H1 (cell line): ENCODE measurements around the gene LAMC1. TPM values are rescaled to one million over a fixed set of nuclear protein-coding genes. Genes with fewer than 3 reads are reported as not detected.

Experiments
- CTCF ChIA-PET: fragments of 300-600 bp; sonication (Branson Sonifier 250); formaldehyde crosslinking; loops from one replicate; lab custom pipeline; 2021; ENCODE audit not compliant: partially characterized antibody; lab: Charles Lee
- POLR2A ChIA-PET: fragments of 300-600 bp; sonication (Branson Sonifier 250); formaldehyde crosslinking; loops from one replicate; lab custom pipeline; 2021; ENCODE audit warnings: inconsistent platforms; ENCODE audit not compliant: partially characterized antibody; lab: Charles Lee
- DNase-seq, 2 experiments: peaks; one replicate each; pipeline versions ENCODE4 v3.0.0 to v3.0.0-alpha.2; 2010 to 2022; ENCODE audit warnings: low spot score in 2 of 2, low read depth in 1 of 2, mixed read lengths in 1 of 2
- FAIRE-seq: peaks from 2 replicates; lab custom pipeline; 2011; peaks lifted over from hg19 to GRCh38; lab: Jason Lieb, UNC
- H2AFZ ChIP-seq: 2 replicates; pipeline ENCODE4 v1.8.1; 2012; ENCODE audit warnings: low read length, inconsistent platforms
- H2AK5ac ChIP-seq: 2 replicates; pipeline ENCODE4 v1.6.1; 2013; ENCODE audit warnings: low read depth, low read length
- H2BK120ac ChIP-seq: replicated peaks from 2 replicates; pipeline ENCODE3; 2013; ENCODE audit warnings: low read depth, low read length, inconsistent platforms
- H2BK12ac ChIP-seq: 2 replicates; pipeline ENCODE4 v1.6.1; 2013; ENCODE audit warnings: low read depth, low read length
- H2BK15ac ChIP-seq: 2 replicates; pipeline ENCODE4 v1.6.1; 2013; ENCODE audit warnings: low read length
- H2BK20ac ChIP-seq: 2 replicates; pipeline ENCODE4 v1.6.1; 2013; ENCODE audit warnings: low read length
- H2BK5ac ChIP-seq: 2 replicates; pipeline ENCODE4 v1.6.1; 2013; ENCODE audit warnings: low read depth, low read length
- H3K14ac ChIP-seq: 2 replicates; pipeline ENCODE4 v1.6.1; 2013; ENCODE audit warnings: inconsistent platforms; ENCODE audit not compliant: insufficient read length
- H3K18ac ChIP-seq: 2 replicates; pipeline ENCODE4 v1.6.1; 2013; ENCODE audit warnings: low read length; ENCODE audit errors: extremely low read depth
- H3K23ac ChIP-seq: 2 replicates; pipeline ENCODE4 v1.6.1; 2013; ENCODE audit warnings: inconsistent platforms; ENCODE audit not compliant: insufficient read length
- H3K23me2 ChIP-seq: 2 replicates; pipeline ENCODE4 v1.6.1; 2013; ENCODE audit warnings: low read depth, low read length
- H3K27ac ChIP-seq: 2 replicates; pipeline ENCODE4 v1.6.1; 2011; ENCODE audit warnings: low read depth, low read length, inconsistent platforms
- H3K27me3 ChIP-seq, 4 experiments: replicated peaks in 1 of 4; 1 replicate in 1 of 4; 2 replicates in 3 of 4; pipeline versions ENCODE4 v1.6.1 to v1.8.1; 2011 to 2013; ENCODE audit warnings: low read length in 3 of 4, mild to moderate bottlenecking in 3 of 4, inconsistent platforms in 2 of 4, mixed read lengths in 2 of 4, moderate library complexity in 1 of 4; ENCODE audit not compliant: control insufficient read depth in 3 of 4, insufficient read depth in 3 of 4; ENCODE audit errors: extremely low read depth in 1 of 4
- H3K36me3 ChIP-seq, 4 experiments: 2 replicates each; pipeline versions ENCODE4 v1.6.1 to v1.8.1; 2011 to 2013; ENCODE audit warnings: mild to moderate bottlenecking in 4 of 4, low read length in 3 of 4, moderate library complexity in 2 of 4, control low read depth in 1 of 4, inconsistent platforms in 1 of 4; ENCODE audit not compliant: insufficient read depth in 4 of 4, control insufficient read depth in 2 of 4
- H3K4ac ChIP-seq: replicated peaks from 2 replicates; pipeline ENCODE3; 2013; ENCODE audit warnings: low read length, low read depth, mixed read lengths, inconsistent platforms; ENCODE audit not compliant: insufficient read length
- H3K4me1 ChIP-seq, 4 experiments: replicated peaks in 1 of 4; 1 replicate in 1 of 4; 2 replicates in 3 of 4; pipeline versions ENCODE4 v1.6.1 to v1.8.1; 2011 to 2013; ENCODE audit warnings: low read length in 3 of 4, inconsistent platforms in 2 of 4, mixed read lengths in 1 of 4; ENCODE audit not compliant: insufficient read depth in 4 of 4, control insufficient read depth in 3 of 4
- H3K4me2 ChIP-seq, 2 experiments: 2 replicates each; pipeline versions ENCODE4 v1.6.1 to v1.8.1; 2011 to 2013; ENCODE audit warnings: low read depth in 2 of 2, low read length in 2 of 2, control low read depth in 1 of 2, inconsistent platforms in 1 of 2, mild to moderate bottlenecking in 1 of 2; ENCODE audit not compliant: insufficient read depth in 1 of 2
- H3K4me3 ChIP-seq, 4 experiments: fragments of 200-600, 300-600 bp in 1 of 4; sonication (generic), shearing (Covaris generic), sonication (Bioruptor Twin) in 1 of 4; 2 replicates each; pipeline versions ENCODE4 v1.5.1 to v1.8.1; 2011 to 2016; ENCODE audit warnings: low read length in 4 of 4, low read depth in 3 of 4, control low read depth in 2 of 4, inconsistent platforms in 2 of 4, mild to moderate bottlenecking in 2 of 4, mixed read lengths in 1 of 4, moderate library complexity in 1 of 4; ENCODE audit not compliant: insufficient read depth in 2 of 4; ENCODE audit errors: extremely low read depth in 1 of 4
- H3K56ac ChIP-seq: replicated peaks from 2 replicates; pipeline ENCODE3; 2013; ENCODE audit warnings: low read depth, mild to moderate bottlenecking, mixed read lengths, low read length, inconsistent platforms; ENCODE audit not compliant: insufficient read length
- H3K79me1 ChIP-seq: 2 replicates; pipeline ENCODE4 v1.6.1; 2013; ENCODE audit warnings: low read depth, low read length, control low read depth
- H3K79me2 ChIP-seq, 2 experiments: 2 replicates each; pipeline versions ENCODE4 v1.6.1 to v1.8.1; 2012 to 2013; ENCODE audit warnings: low read length in 2 of 2, mild to moderate bottlenecking in 2 of 2, inconsistent platforms in 1 of 2; ENCODE audit not compliant: insufficient read depth in 2 of 2, control insufficient read depth in 1 of 2
- H3K9ac ChIP-seq, 4 experiments: replicated peaks in 1 of 4; 1 replicate in 1 of 4; 2 replicates in 3 of 4; pipeline versions ENCODE4 v1.6.1 to v1.8.1; 2011 to 2013; ENCODE audit warnings: low read depth in 3 of 4, low read length in 3 of 4, control low read depth in 2 of 4, mild to moderate bottlenecking in 2 of 4, moderate library complexity in 2 of 4, inconsistent platforms in 1 of 4; ENCODE audit errors: extremely low read depth in 1 of 4
- H3K9me3 ChIP-seq, 2 experiments: 2 replicates each; pipeline versions ENCODE4 v1.6.1 to v1.8.1; 2012 to 2013; ENCODE audit warnings: mild to moderate bottlenecking in 2 of 2, moderate library complexity in 2 of 2, control low read depth in 1 of 2, inconsistent platforms in 1 of 2, low read depth in 1 of 2, low read length in 1 of 2, mixed read lengths in 1 of 2; ENCODE audit not compliant: insufficient read depth in 2 of 2
- H4K20me1 ChIP-seq, 2 experiments: replicated peaks in 1 of 2; 2 replicates each; pipeline versions ENCODE3 to v1.8.1; 2011 to 2013; ENCODE audit warnings: inconsistent platforms in 2 of 2, low read length in 2 of 2, mild to moderate bottlenecking in 1 of 2; ENCODE audit not compliant: insufficient read depth in 2 of 2, control insufficient read depth in 1 of 2
- H4K5ac ChIP-seq: 2 replicates; pipeline ENCODE4 v1.6.1; 2013; ENCODE audit warnings: low read length, low read depth, mixed read lengths, inconsistent platforms; ENCODE audit not compliant: insufficient read length
- H4K8ac ChIP-seq: 2 replicates; pipeline ENCODE4 v1.8.0; 2013; ENCODE audit warnings: mild to moderate bottlenecking, moderate library complexity, low read length, inconsistent platforms; ENCODE audit not compliant: insufficient read depth; ENCODE audit errors: extremely low read depth
- H4K91ac ChIP-seq: replicated peaks from 2 replicates; pipeline ENCODE3; 2013; ENCODE audit warnings: low read length, mixed read lengths, inconsistent platforms; ENCODE audit not compliant: insufficient read length
- BRCA1 ChIP-seq: IDR thresholded peaks from 2 replicates; pipeline ENCODE4 v1.6.1; 2012; ENCODE audit warnings: low read depth, low read length, improper control_type of control experiment
- EZH2 ChIP-seq: fragments of 200-600 bp; sonication (generic); IDR thresholded peaks from 2 replicates; pipeline ENCODE4 v1.7.1; 2012; ENCODE audit warnings: low read depth, mild to moderate bottlenecking, moderate library complexity, low read length, inconsistent platforms; ENCODE audit not compliant: severe bottlenecking
- HDAC2 ChIP-seq, 2 experiments: fragments of 300-600 bp in 1 of 2; sonication (generic) in 1 of 2; IDR thresholded peaks; 2 replicates each; pipeline ENCODE4 v1.6.1; 2011 to 2012; ENCODE audit warnings: low read depth in 2 of 2, low read length in 2 of 2, mild to moderate bottlenecking in 2 of 2, moderate library complexity in 2 of 2, borderline replicate concordance in 1 of 2, inconsistent platforms in 1 of 2
- RNF2 ChIP-seq: fragments of 200-900, 300-1000 bp; sonication (generic); IDR thresholded peaks from 2 replicates; pipeline ENCODE4 v1.7.1; 2016; ENCODE audit warnings: borderline replicate concordance, low read depth, mild to moderate bottlenecking, antibody characterized with exemption, low read length; ENCODE audit not compliant: poor library complexity, severe bottlenecking; ENCODE audit errors: missing control alignments
- ZNF274 ChIP-seq: IDR thresholded peaks from 2 replicates; pipeline ENCODE4 v1.7.0; 2012; ENCODE audit warnings: low read length, borderline replicate concordance; ENCODE audit errors: extremely low read depth
- WGBS, 2 experiments: shearing (Covaris generic) in 1 of 2; methylation state at CpG; one replicate each; pipeline versions ENCODE4 v1.1.6 to v1.1.7; 2013 to 2015; ENCODE audit warnings: low lambda C conversion rate in 2 of 2, mixed read lengths in 2 of 2, inconsistent platforms in 1 of 2, low coverage in 1 of 2, missing lambda C conversion rate in 1 of 2; ENCODE audit not compliant: insufficient replicate concordance in 2 of 2, insufficient coverage in 1 of 2, insufficient read length in 1 of 2; ENCODE audit errors: extremely low coverage in 1 of 2, missing lambda C conversion rate in 1 of 2; 5-methylcytosine and 5-hydroxymethylcytosine counted together
- polyA plus RNA-seq, 7 experiments: library from polyadenylated mRNA; depleted of rRNA in 3 of 7; stranded (reverse) in 5 of 7; unstranded in 2 of 7; fragments of >200 nt in 5 of 7; fragments of 200-250 nt in 2 of 7; gene quantifications; 1 replicate in 5 of 7; 2 replicates in 1 of 7; 4 replicates in 1 of 7; pipeline versions ENCODE4 v1.2.1 to v1.2.3, GENCODE V29; 2011 to 2013; ENCODE audit warnings: missing spikeins in 2 of 7, mixed read lengths in 2 of 7
- total RNA-seq: library from RNA; stranded (reverse); fragmentation: NEBNext Ultra II Directional; extraction: Animal tissue kit (Norgen Biotek cat#: 25700); gene quantifications from 2 replicates; pipeline ENCODE4 v1.2.1, GENCODE V29; 2021
- TF ChIP-seq, protein P1 (sequence below), 3 experiments: IDR thresholded peaks; 1 replicate in 2 of 3; 2 replicates in 1 of 3; pipeline versions ENCODE4 v1.5.1 to v1.6.1; 2011; ENCODE audit warnings: low read length in 3 of 3, mild to moderate bottlenecking in 3 of 3, inconsistent platforms in 2 of 3, low read depth in 1 of 3, moderate library complexity in 1 of 3; ENCODE audit not compliant: insufficient read depth in 1 of 3; ENCODE audit errors: control extremely low read depth in 1 of 3
- TF ChIP-seq, protein P2 (sequence below): IDR thresholded peaks from 2 replicates; pipeline ENCODE4 v1.6.1; 2012; ENCODE audit warnings: inconsistent platforms

The LAMC1 gene
- total and polyA plus RNA-seq, 2 of the 8 experiments (the other 6 are each of a cell fraction or from before 2014, with no cell fraction given) = 47.6 to 90.3 TPM

DNA sequence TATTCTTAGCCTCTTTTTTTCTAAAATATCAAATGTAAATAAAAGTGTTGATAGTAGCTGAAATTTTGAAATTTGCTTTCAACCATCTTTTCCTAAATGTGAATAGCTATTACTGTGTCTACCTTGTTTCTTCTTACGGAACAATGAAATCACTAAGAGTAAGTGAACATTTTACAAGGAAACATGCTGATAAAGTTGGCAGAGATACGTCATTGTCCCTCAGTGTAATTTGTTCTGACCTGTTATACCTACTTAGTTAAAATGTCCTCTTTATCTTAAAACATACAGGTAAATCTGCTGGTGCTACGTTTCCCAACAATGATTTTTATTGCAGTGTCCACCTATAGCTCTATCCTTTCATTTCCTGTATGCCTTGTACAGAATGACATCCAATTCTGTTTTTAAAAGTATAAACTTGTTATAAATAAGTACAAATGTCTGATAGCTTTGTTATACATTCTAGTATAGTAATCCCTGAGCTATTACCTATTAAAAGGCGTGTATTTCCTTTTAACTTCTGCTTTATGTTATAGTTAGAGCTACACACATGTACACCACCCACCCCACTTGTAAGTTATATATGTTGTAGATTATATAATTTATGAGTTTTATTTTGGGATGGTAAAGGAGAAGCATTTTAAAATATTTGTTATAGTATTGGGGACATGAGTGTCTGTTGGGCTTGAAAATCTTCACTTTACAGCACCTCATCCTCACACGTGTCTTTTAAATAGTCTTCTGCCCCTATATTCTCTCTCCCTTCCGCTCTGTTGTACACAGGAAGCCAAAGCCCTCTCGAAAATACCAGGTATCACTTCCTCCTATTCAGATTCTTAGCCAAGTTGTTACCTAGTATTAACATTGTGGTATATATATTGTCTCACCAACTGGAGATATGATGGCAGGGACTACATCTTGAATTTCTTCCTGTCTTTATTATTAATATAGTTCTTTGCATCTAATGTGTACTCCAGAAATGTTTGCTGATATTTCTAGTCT is 25.2 kb downstream of the LAMC1 start:
- Histone ChIP-seq H3K4me3 (no peak overlapping the region), H3K36me3 (no peaks in the 10 kb centered on the region), H2AK5ac (no peak overlapping the region), H3K23me2 (no peaks in the 10 kb centered on the region), H2BK5ac (no peak overlapping the region), H3K79me1 (peaks cover 4% of the 10 kb centered on the region; the same call in 1 of the 2 replicates), H3K4me2 (no peak overlapping the region), H3K4ac (no peak overlapping the region), H3K56ac (no peak overlapping the region), H3K23ac (no peak overlapping the region), H2BK120ac (no peak overlapping the region), H3K79me2 (peaks cover 0 to 74% of the 10 kb centered on the region in 2 experiments; a peak in 2 of 4 replicates), H3K14ac (no peak overlapping the region), H3K4me1 (no peaks in the 10 kb centered on the region), H2BK20ac (no peak overlapping the region), H3K9me3 (no peaks in the 10 kb centered on the region), H4K20me1 (peaks cover 0 to 4% of the 10 kb centered on the region in 2 experiments), H4K5ac (no peak overlapping the region), H2BK15ac (no peak overlapping the region), H2BK12ac (no peak overlapping the region), H4K91ac (no peak overlapping the region), H3K18ac (no peak overlapping the region), H2AFZ (no peak overlapping the region), H3K9ac (no peak overlapping the region), H4K8ac (no peak overlapping the region), H3K27ac (no peak overlapping the region), H3K27me3 (no peaks in the 10 kb centered on the region)
- ChIA-PET CTCF (interaction anchor here (1.3 kb wide), 1 partner anchor 86 kb away, joined by 3 read pairs; no protein-coding TSS in a partner anchor), POLR2A (interaction anchor here (1.6 kb wide), 1 partner anchor 10 kb away, joined by 3 read pairs; no protein-coding TSS in a partner anchor)
- no peak for FAIRE-seq
- 88% methylated on average over 7 of the region's 7 CpGs; no CpG with 5 or more reads in 1 of the 2 experiments for WGBS, 2 experiments
- DNase-seq = no peak
- TF ChIP-seq BRCA1 (no peak), RNF2 (no peak), EZH2 (no peak), ZNF274 (no peak), HDAC2 (IDR thresholded peaks at IDR 0.05; ENCODE audit: borderline replicate concordance in 1 of 2, low read depth in 2 of 2, low read length in 2 of 2) (no peak)
- TF ChIP-seq, protein P1, sequence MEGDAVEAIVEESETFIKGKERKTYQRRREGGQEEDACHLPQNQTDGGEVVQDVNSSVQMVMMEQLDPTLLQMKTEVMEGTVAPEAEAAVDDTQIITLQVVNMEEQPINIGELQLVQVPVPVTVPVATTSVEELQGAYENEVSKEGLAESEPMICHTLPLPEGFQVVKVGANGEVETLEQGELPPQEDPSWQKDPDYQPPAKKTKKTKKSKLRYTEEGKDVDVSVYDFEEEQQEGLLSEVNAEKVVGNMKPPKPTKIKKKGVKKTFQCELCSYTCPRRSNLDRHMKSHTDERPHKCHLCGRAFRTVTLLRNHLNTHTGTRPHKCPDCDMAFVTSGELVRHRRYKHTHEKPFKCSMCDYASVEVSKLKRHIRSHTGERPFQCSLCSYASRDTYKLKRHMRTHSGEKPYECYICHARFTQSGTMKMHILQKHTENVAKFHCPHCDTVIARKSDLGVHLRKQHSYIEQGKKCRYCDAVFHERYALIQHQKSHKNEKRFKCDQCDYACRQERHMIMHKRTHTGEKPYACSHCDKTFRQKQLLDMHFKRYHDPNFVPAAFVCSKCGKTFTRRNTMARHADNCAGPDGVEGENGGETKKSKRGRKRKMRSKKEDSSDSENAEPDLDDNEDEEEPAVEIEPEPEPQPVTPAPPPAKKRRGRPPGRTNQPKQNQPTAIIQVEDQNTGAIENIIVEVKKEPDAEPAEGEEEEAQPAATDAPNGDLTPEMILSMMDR (IDR thresholded peaks at IDR 0.05; ENCODE audit: control extremely low read depth in 1 of 3, insufficient read depth in 1 of 3, low read depth in 1 of 3, low read length in 3 of 3) = no peak
- TF ChIP-seq, protein P2, sequence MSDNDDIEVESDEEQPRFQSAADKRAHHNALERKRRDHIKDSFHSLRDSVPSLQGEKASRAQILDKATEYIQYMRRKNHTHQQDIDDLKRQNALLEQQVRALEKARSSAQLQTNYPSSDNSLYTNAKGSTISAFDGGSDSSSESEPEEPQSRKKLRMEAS = no peak
